Thoracic aorta (tissue), 2 donors: Measurements from ENCODE around the gene FAM227B. TPM values are rescaled to one million over a fixed set of nuclear protein-coding genes. Genes with fewer than 3 reads are reported as not detected.

ENCODE experiments used
- ATAC-seq: fragments of 150-250 bp; one replicate; pipeline ENCODE4 v1.8.0; 2017; ENCODE audit warnings: low read depth; ENCODE audit not compliant: insufficient number of reproducible peaks, low FRiP score
- DNase-seq: peaks from one replicate; pipeline ENCODE4 v3.0.0-alpha.2; 2020; ENCODE audit warnings: low spot score
- H3K27ac ChIP-seq, 2 donors: fragments of 200-600 bp; sonication (generic); 1 replicate in 1 of 2; 2 replicates in 1 of 2; pipeline ENCODE4 v1.5.1; 2016; ENCODE audit warnings: mild to moderate bottlenecking in 2 of 2, moderate library complexity in 2 of 2
- H3K27me3 ChIP-seq: fragments of 200-600 bp; sonication (generic); replicated peaks from 2 replicates; pipeline ENCODE4 v1.6.0; 2016; ENCODE audit warnings: mild to moderate bottlenecking; ENCODE audit not compliant: insufficient read depth
- H3K36me3 ChIP-seq: fragments of 200-600 bp; sonication (generic); one replicate; pipeline ENCODE4 v1.5.1; 2016
- H3K4me1 ChIP-seq, 2 donors: fragments of 200-600 bp; sonication (generic); 1 replicate in 1 of 2; 2 replicates in 1 of 2; pipeline versions ENCODE4 v1.5.1 to v1.6.0; 2016; ENCODE audit warnings: low read depth in 2 of 2, mild to moderate bottlenecking in 1 of 2; ENCODE audit not compliant: control insufficient read depth in 1 of 2
- H3K4me3 ChIP-seq: fragments of 200-600 bp; sonication (generic); 2 replicates; pipeline ENCODE4 v1.5.1; 2016; ENCODE audit warnings: mild to moderate bottlenecking
- H3K9me3 ChIP-seq: fragments of 200-600 bp; sonication (generic); 2 replicates; pipeline ENCODE4 v1.5.1; 2016
- total RNA-seq, 2 donors: library from RNA; depleted of rRNA; stranded (reverse); fragments of >200 nt; gene quantifications; one replicate each; pipeline versions ENCODE4 v1.1.0 to v1.2.3, GENCODE V29; 2016
- TF ChIP-seq, protein P1 (sequence below): fragments of 200-600 bp; sonication (generic); IDR thresholded peaks from one replicate; pipeline ENCODE4 v1.5.1; 2019; ENCODE audit warnings: antibody characterized with exemption

The FAM227B gene
- total RNA-seq, 2 donors from 2014 or later = 3.2 to 15.2 TPM

DNA sequence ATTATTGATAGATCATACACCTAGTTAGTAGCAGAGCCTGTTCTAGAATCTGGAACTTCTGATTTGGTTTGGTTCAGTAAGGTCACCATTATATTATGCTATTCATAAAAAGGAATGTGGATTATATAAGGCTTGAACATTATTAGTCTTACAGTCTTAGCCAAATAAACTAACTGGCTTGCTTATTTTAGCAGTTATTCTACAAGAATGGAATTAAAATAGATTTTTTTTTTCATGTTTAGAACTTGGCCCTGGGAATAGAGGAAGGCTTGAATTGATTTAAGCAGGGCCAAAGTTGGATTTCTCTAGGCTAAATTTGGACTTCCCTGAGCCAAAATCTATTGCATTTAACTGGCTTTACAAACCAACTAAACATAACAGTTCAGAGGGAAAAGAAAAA lies 24.7 kb upstream of the FAM227B start:
- H3K27ac ChIP-seq = peak overlapping the region; percentile 68 to 69
- no peaks in the 10 kb centered on the region for H3K36me3 ChIP-seq
- no peaks in the 10 kb centered on the region for H3K9me3 ChIP-seq
- no peaks in the 10 kb centered on the region for H3K27me3 ChIP-seq
- peak overlapping the region; percentile 19 for H3K4me3 ChIP-seq
- TF ChIP-seq, protein P1, sequence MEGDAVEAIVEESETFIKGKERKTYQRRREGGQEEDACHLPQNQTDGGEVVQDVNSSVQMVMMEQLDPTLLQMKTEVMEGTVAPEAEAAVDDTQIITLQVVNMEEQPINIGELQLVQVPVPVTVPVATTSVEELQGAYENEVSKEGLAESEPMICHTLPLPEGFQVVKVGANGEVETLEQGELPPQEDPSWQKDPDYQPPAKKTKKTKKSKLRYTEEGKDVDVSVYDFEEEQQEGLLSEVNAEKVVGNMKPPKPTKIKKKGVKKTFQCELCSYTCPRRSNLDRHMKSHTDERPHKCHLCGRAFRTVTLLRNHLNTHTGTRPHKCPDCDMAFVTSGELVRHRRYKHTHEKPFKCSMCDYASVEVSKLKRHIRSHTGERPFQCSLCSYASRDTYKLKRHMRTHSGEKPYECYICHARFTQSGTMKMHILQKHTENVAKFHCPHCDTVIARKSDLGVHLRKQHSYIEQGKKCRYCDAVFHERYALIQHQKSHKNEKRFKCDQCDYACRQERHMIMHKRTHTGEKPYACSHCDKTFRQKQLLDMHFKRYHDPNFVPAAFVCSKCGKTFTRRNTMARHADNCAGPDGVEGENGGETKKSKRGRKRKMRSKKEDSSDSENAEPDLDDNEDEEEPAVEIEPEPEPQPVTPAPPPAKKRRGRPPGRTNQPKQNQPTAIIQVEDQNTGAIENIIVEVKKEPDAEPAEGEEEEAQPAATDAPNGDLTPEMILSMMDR = no peak
- DNase-seq (no peak), ATAC-seq (peak; percentile 57)
- peaks cover 20 to 33% of the 10 kb centered on the region in 2 donors for H3K4me1 ChIP-seq

DNA sequence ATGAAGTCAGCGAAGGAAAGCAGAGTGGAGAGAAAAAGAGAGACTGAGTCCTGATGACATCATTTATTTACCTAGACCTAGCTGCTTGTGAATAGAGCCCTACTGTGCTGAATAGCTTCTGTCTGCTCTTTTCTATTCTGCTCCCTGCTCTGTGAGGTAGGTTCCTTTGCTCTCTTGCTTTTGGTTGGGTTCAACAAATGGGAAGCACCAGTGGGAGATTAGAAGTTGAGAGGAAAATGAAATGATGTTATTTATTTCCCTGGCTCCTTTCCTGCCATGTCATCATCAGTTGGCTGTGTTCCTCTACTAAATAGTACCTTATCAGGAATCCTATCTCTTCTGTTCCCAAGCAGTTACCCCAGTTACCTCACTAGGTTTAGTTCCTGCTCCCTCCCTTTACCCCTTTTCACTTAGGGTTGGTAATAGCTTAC lies 23.8 kb upstream of the FAM227B start:
- H3K4me1 ChIP-seq = peaks cover 20 to 33% of the 10 kb centered on the region in 2 donors
- H3K4me3 ChIP-seq = no peak overlapping the region
- peak overlapping the region; percentile 68 to 69 for H3K27ac ChIP-seq
- no peaks in the 10 kb centered on the region for H3K36me3 ChIP-seq
- TF ChIP-seq, protein P1 = no peak
- ATAC-seq (no peak), DNase-seq (no peak)
- H3K9me3 ChIP-seq = no peaks in the 10 kb centered on the region
- no peaks in the 10 kb centered on the region for H3K27me3 ChIP-seq

DNA sequence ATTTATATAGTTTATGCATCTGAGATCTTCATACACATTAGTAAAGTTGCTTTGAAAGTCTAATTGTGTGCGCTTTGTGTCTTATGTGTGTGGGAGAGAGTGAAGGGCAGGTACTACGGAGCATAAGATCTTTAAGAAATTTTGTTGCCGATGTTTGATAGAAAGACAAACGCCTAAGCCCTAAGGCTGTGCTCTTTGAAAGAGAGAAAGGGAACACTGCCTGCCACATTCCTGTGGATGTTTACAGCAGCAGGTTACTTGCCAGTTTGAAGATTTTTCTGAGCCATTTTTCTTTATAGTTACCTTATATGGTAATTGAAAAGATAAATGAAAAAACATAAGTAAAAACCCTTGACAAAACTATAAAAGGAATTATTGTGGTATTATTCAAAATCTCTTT lies 17.2 kb upstream of the FAM227B start:
- peak overlapping the region; percentile 31 to 57 for H3K27ac ChIP-seq
- no peaks in the 10 kb centered on the region for H3K9me3 ChIP-seq
- H3K36me3 ChIP-seq = peaks cover 12% of the 10 kb centered on the region
- H3K27me3 ChIP-seq = no peaks in the 10 kb centered on the region
- H3K4me3 ChIP-seq = peak overlapping the region; percentile 15
- peaks cover 8 to 15% of the 10 kb centered on the region in 2 donors for H3K4me1 ChIP-seq
- TF ChIP-seq, protein P1 = no peak
- no peak for ATAC-seq
- no peak for DNase-seq

DNA sequence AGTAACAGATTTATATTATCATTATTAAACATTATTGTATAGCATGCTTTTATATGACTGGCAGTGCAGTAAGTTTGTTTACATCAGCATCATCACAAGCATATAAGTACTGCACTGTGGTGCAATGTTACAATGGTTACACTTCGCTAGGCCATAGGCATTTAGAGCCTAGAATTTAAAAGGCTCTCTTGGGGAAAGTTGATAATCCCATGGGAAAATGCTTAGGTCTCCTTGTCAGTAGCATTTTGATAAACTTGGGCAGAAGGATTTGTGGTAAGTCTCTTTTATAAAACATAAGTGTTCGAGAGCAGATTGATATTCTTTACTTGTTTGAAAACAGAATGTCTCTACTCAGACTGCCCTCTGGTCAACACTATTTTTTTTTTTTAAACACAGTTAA lies 7.8 kb upstream of the FAM227B start:
- Histone ChIP-seq H3K4me3 (no peak overlapping the region), H3K4me1 (peaks cover 2 to 4% of the 10 kb centered on the region in 2 donors), H3K27me3 (no peaks in the 10 kb centered on the region), H3K36me3 (peaks cover 9% of the 10 kb centered on the region), H3K27ac (no peak overlapping the region), H3K9me3 (peaks cover 10% of the 10 kb centered on the region)
- DNase-seq (no peak), ATAC-seq (no peak)
- TF ChIP-seq, protein P1 = no peak

DNA sequence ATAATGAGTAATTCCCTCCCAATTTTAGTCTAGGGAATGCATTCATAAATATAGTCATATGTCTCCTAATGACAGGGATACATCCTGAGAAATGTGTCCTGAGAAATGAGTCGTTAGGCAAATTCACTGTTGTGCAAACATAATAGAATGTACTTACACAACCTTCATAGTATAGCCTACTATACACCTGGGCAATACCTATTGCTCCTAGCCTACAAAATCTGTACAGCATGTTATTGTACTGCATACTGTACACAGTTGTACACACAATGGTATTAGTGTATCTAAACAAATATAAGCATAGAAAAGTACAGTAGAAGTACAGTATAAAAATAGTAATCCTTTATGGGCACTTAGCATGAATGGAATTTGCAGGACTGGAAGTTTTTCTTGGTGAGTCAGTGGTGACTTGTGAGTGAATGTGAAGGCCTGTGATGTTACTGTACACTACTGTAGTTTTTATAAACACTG lies 6.8 kb upstream of the FAM227B start:
- no peak overlapping the region for H3K4me3 ChIP-seq
- peaks cover 12 to 13% of the 10 kb centered on the region in 2 donors for H3K4me1 ChIP-seq
- DNase-seq (no peak), ATAC-seq (no peak)
- no peak overlapping the region for H3K27ac ChIP-seq
- H3K9me3 ChIP-seq = peaks cover 10% of the 10 kb centered on the region
- H3K36me3 ChIP-seq = peaks cover 9% of the 10 kb centered on the region
- no peaks in the 10 kb centered on the region for H3K27me3 ChIP-seq
- TF ChIP-seq, protein P1 = no peak
